Testis (tissue), 2 donors: ENCODE measurements around the gene PCSK6.

Source experiments
- CTCF ChIP-seq, 3 experiments: fragments of 450-650 bp in 2 of 3; fragments of 200-600 bp in 1 of 3; sonication (generic) in 1 of 3; IDR thresholded peaks; one replicate each; pipeline ENCODE4 v1.5.1; 2016 to 2019; ENCODE audit warnings: antibody characterized with exemption in 3 of 3, mild to moderate bottlenecking in 2 of 3, moderate library complexity in 1 of 3
- POLR2A ChIP-seq: fragments of 450-650 bp; IDR thresholded peaks from one replicate; pipeline ENCODE4 v1.6.1; 2017; ENCODE audit warnings: antibody characterized with exemption, mild to moderate bottlenecking, moderate library complexity

- no peak for TF ChIP-seq POLR2A
- no peak for TF ChIP-seq CTCF (IDR thresholded peaks at IDR 0.05)
These were observed 142.6 kb downstream of the PCSK6 start for GRCh38 chr15:101346928-101347327.
